Measurements from ENCODE around the gene MAP3K6.

Gene MAP3K6

DNA sequence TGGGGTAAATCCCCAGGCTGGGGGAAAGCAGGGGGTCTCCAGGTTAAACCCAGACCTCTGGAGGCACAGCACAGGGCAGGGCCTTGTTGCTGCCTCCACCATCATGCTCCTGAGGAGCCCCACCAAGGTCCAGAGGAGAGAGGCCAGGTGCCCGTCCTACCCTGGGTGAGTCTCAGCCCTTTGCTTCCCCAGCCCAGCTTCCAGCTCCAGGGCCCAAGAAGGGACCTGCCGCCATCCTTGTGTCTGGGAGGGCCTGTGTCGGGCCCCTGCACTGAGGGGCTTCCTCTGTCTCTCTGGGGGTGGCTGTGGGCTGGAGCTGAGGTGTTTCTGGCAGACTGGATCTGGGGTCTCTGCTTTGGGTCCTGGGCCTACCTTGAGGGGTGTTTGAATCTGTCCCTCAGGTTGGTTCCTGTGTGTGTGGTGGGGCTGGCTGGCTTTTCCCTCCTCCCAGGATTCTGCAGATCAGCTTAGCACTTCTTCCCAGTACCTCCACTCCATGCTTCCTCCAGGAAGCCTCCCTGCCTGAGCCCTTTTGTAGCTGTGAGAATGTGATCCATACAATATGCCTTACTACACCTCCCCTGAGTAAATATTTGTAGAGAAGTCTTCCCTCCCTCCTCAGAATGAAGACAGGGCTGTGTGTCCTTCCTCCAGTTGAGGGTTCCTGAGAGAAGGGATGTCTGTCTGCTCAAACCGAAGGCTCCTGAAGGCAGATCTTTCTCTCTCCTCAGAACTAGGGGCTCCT, 31.8 kb upstream of the MAP3K6 start:
- no peak for DNase-seq (ENCODE audit: low read depth)
- no peak overlapping the region for H3K4me3 ChIP-seq (ENCODE audit: low read depth, low read length)
- TF ChIP-seq POLR2A (IDR thresholded peaks at IDR 0.05; ENCODE audit: extremely low read depth, insufficient read length) = no peak
- TF ChIP-seq, protein P1, sequence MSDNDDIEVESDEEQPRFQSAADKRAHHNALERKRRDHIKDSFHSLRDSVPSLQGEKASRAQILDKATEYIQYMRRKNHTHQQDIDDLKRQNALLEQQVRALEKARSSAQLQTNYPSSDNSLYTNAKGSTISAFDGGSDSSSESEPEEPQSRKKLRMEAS (IDR thresholded peaks at IDR 0.05; ENCODE audit: low read depth, low read length) = no peak
- TF ChIP-seq CTCF (IDR thresholded peaks at IDR 0.05; ENCODE audit: low read depth, low read length) = no peak
- TF ChIP-seq MYC (IDR thresholded peaks at IDR 0.05; ENCODE audit: low read depth, low read length) = no peak

- H3K4me3 ChIP-seq (ENCODE audit: low read depth, low read length) = no peak overlapping the region
- no peak for TF ChIP-seq MYC (IDR thresholded peaks at IDR 0.05; ENCODE audit: low read depth, low read length)
- no peak for TF ChIP-seq POLR2A (IDR thresholded peaks at IDR 0.05; ENCODE audit: extremely low read depth, insufficient read length)
- no peak for TF ChIP-seq CTCF (IDR thresholded peaks at IDR 0.05; ENCODE audit: low read depth, low read length)
- TF ChIP-seq, protein P1 (IDR thresholded peaks at IDR 0.05; ENCODE audit: low read depth, low read length) = no peak
- no peak for DNase-seq (ENCODE audit: low read depth)
Measured at GRCh38 chr1:27397749-27398148, 31.0 kb upstream of the MAP3K6 start.

DNA sequence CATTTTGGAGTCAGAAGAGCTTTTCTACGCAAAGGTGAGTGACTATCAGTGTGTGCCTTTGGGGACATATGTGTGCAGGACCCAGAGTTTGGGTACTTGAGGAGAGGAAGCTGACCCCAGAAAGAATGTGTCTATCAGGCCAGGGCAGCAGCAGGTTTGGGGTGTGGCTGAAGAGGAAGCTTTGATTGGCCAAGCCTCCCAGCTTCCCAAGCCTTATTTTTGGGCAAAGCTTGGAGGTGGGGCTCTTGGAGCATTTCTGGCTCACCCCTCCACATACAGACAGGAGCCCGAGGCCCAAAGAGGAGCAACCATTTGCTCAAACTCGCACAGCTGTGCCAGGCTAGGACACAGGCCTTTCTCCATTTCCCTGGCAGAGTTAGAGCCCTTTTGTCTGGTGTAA, 30.3 kb upstream of the MAP3K6 start:
- H3K4me3 ChIP-seq (ENCODE audit: low read depth, low read length) = no peak overlapping the region
- TF ChIP-seq, protein P1 (IDR thresholded peaks at IDR 0.05; ENCODE audit: low read depth, low read length) = no peak
- TF ChIP-seq POLR2A (IDR thresholded peaks at IDR 0.05; ENCODE audit: extremely low read depth, insufficient read length) = no peak
- no peak for DNase-seq (ENCODE audit: low read depth)

- no peak overlapping the region for H3K4me3 ChIP-seq (ENCODE audit: low read depth, low read length)
- TF ChIP-seq POLR2A (IDR thresholded peaks at IDR 0.05; ENCODE audit: extremely low read depth, insufficient read length) (no peak), MYC (IDR thresholded peaks at IDR 0.05; ENCODE audit: low read depth, low read length) (peak; percentile 48), CTCF (IDR thresholded peaks at IDR 0.05; ENCODE audit: low read depth, low read length) (peak; percentile 88)
- TF ChIP-seq, protein P1 (IDR thresholded peaks at IDR 0.05; ENCODE audit: low read depth, low read length) = no peak
- DNase-seq (ENCODE audit: low read depth) = peak; percentile 79
Measured at GRCh38 chr1:27395441-27396195, 28.9 kb upstream of the MAP3K6 start.

- no peak for TF ChIP-seq POLR2A (IDR thresholded peaks at IDR 0.05; ENCODE audit: extremely low read depth, insufficient read length)
- TF ChIP-seq CTCF (IDR thresholded peaks at IDR 0.05; ENCODE audit: low read depth, low read length) = no peak
- no peak for TF ChIP-seq MYC (IDR thresholded peaks at IDR 0.05; ENCODE audit: low read depth, low read length)
- TF ChIP-seq, protein P1 (IDR thresholded peaks at IDR 0.05; ENCODE audit: low read depth, low read length) = no peak
Measured at GRCh38 chr1:27394925-27395324, 28.2 kb upstream of the MAP3K6 start.

DNA sequence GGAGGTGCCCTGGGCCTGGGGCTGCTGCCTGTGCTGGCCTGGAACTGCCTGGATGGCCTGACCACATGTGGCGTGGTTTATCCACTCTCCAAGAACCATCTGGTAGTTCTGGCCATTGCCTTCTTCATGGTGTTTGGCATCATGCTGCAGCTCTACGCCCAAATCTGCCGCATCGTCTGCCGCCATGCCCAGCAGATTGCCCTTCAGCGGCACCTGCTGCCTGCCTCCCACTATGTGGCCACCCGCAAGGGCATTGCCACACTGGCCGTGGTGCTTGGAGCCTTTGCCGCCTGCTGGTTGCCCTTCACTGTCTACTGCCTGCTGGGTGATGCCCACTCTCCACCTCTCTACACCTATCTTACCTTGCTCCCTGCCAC, 27.5 kb upstream of the MAP3K6 start:
- no peak for DNase-seq (ENCODE audit: low read depth)
- H3K4me3 ChIP-seq (ENCODE audit: low read depth, low read length) = no peak overlapping the region
- TF ChIP-seq POLR2A (IDR thresholded peaks at IDR 0.05; ENCODE audit: extremely low read depth, insufficient read length) (no peak), CTCF (IDR thresholded peaks at IDR 0.05; ENCODE audit: low read depth, low read length) (no peak), MYC (IDR thresholded peaks at IDR 0.05; ENCODE audit: low read depth, low read length) (no peak)
- TF ChIP-seq, protein P1 (IDR thresholded peaks at IDR 0.05; ENCODE audit: low read depth, low read length) = no peak

More at GRCh38 chr1:27394925-27395324, 28.2 kb upstream of the MAP3K6 start:
- no peak overlapping the region for H3K4me3 ChIP-seq (ENCODE audit: low read depth, low read length)
- no peak for DNase-seq (ENCODE audit: low read depth)
